Gastrocnemius medialis (tissue), 4 donors: ENCODE data around the gene GNGT2.

Experiments used
- POLR2A ChIP-seq, 2 donors: fragments of 450-650 bp; IDR thresholded peaks; one replicate each; pipeline ENCODE4 v1.6.1; 2017; ENCODE audit warnings: antibody characterized with exemption in 2 of 2, mild to moderate bottlenecking in 2 of 2, moderate library complexity in 2 of 2
- TF ChIP-seq, protein P1 (sequence below), 5 experiments: fragments of 450-650 bp in 3 of 5; fragments of 200-600 bp in 2 of 5; sonication (generic) in 2 of 5; IDR thresholded peaks in 4 of 5; conservative IDR thresholded peaks in 1 of 5; 1 replicate in 4 of 5; 2 replicates in 1 of 5; pipeline ENCODE4 v1.5.1; 2016 to 2019; ENCODE audit warnings: antibody characterized with exemption in 5 of 5, mild to moderate bottlenecking in 3 of 5, moderate library complexity in 3 of 5

DNA sequence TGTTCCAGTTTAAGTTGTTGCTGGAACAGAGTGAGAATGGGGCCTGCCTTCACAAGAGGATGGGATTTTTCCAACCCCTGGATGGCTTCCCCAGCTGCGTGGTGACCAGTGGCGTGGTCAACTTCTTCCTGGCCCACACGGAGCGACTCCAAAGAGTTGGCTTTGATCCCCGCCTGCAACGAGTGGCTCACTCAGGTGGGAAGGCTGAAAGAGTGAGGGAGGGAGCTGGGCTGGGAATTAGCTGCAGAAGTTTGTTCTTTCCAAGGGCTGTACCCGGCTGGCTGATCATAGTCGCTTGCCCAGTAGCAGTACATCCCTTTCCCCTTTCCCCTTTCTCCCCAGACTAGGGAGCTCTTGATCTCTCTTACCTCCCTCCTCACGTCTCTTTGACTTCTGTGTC lies 41.7 kb downstream of the GNGT2 start:
- TF ChIP-seq, protein P1, sequence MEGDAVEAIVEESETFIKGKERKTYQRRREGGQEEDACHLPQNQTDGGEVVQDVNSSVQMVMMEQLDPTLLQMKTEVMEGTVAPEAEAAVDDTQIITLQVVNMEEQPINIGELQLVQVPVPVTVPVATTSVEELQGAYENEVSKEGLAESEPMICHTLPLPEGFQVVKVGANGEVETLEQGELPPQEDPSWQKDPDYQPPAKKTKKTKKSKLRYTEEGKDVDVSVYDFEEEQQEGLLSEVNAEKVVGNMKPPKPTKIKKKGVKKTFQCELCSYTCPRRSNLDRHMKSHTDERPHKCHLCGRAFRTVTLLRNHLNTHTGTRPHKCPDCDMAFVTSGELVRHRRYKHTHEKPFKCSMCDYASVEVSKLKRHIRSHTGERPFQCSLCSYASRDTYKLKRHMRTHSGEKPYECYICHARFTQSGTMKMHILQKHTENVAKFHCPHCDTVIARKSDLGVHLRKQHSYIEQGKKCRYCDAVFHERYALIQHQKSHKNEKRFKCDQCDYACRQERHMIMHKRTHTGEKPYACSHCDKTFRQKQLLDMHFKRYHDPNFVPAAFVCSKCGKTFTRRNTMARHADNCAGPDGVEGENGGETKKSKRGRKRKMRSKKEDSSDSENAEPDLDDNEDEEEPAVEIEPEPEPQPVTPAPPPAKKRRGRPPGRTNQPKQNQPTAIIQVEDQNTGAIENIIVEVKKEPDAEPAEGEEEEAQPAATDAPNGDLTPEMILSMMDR (IDR thresholded peaks at IDR 0.05 in 4 of 5, conservative IDR thresholded peaks at IDR 0.05 in 1 of 5): no peak
- TF ChIP-seq POLR2A (IDR thresholded peaks at IDR 0.05): no peak
